NCI-H2081 (cell line): ENCODE data around the gene UTF1.

ENCODE experiments used
- DNase-seq, 2 experiments: peaks; one replicate each; lab custom pipeline; 2025; lab: John Stamatoyannopoulos, UW

UTF1 gene

GRCh38 chr10:133247681-133248333, 17.8 kb downstream of the UTF1 start:
- DNase-seq = no peak

GRCh38 chr10:133248334-133248715, 18.3 kb downstream of the UTF1 start:
- DNase-seq = no peak

GRCh38 chr10:133249094-133249780, 19.2 kb downstream of the UTF1 start:
- DNase-seq = no peak

- no peak for DNase-seq
Observed at GRCh38 chr10:133249975-133250754, 20.1 kb downstream of the UTF1 start.

- DNase-seq = no peak
Observed at GRCh38 chr10:133251388-133252222, 21.6 kb downstream of the UTF1 start.

GRCh38 chr10:133252223-133252552, 22.2 kb downstream of the UTF1 start:
- no peak for DNase-seq

- no peak for DNase-seq
Observed at GRCh38 chr10:133253361-133253955, 23.4 kb downstream of the UTF1 start.

GRCh38 chr10:133254421-133255120, 24.6 kb downstream of the UTF1 start:
- DNase-seq = no peak

- no peak for DNase-seq
Observed at GRCh38 chr10:133255323-133255722, 25.3 kb downstream of the UTF1 start.

- DNase-seq = no peak
Observed at GRCh38 chr10:133257489-133258065, 27.6 kb downstream of the UTF1 start.

GRCh38 chr10:133258066-133258817, 28.2 kb downstream of the UTF1 start:
- no peak for DNase-seq

- no peak for DNase-seq
Observed at GRCh38 chr10:133258818-133259601, 29.0 kb downstream of the UTF1 start.

- no peak for DNase-seq
Observed at GRCh38 chr10:133259602-133259989, 29.6 kb downstream of the UTF1 start.

- DNase-seq = peak; percentile 39 to 50
Observed at GRCh38 chr10:133260895-133261725, 31.1 kb downstream of the UTF1 start.

GRCh38 chr10:133261726-133262325, 31.8 kb downstream of the UTF1 start:
- DNase-seq = peak; percentile 36 to 55

- DNase-seq = peak; percentile 36 to 65
Observed at GRCh38 chr10:133262696-133263095, 32.7 kb downstream of the UTF1 start.

- no peak for DNase-seq
Observed at GRCh38 chr10:133263674-133264073, 33.7 kb downstream of the UTF1 start.

- DNase-seq = no peak
Observed at GRCh38 chr10:133264461-133264860, 34.4 kb downstream of the UTF1 start.
